IMR-90 (cell line): ENCODE results near the gene PHF21A. TPM values are rescaled to one million over a fixed set of nuclear protein-coding genes. Genes with fewer than 3 reads are reported as not detected.

Experiments used
- ATAC-seq: fragments of 200-7000 bp; cut with Tn5 transposase; 2 replicates; pipeline ENCODE4 v1.9.1; 2020; ENCODE audit warnings: low read depth, mild to moderate bottlenecking, moderate library complexity
- BruUV-seq: library from RNA; stranded (reverse); fragments of 400-500 nt; replicated peaks from 2 replicates; lab custom pipeline; 2021; lab: Mats Ljungman, UMichigan
- CTCF ChIA-PET: fragments of 300-600 bp; formaldehyde crosslinking; extraction: SDS; loops from one replicate; lab custom pipeline; 2021; ENCODE audit warnings: antibody characterized with exemption; lab: Yijun Ruan, JAX
- POLR2A ChIA-PET: fragments of 300-600 bp; sonication (Branson Sonifier 250); formaldehyde crosslinking; loops from one replicate; lab custom pipeline; 2022; ENCODE audit warnings: antibody characterized with exemption; ENCODE audit not compliant: unreplicated experiment; lab: Charles Lee
- DNase-seq: peaks from one replicate; pipeline ENCODE4 v3.0.0; 2013
- H2AFZ ChIP-seq: replicated peaks from 2 replicates; pipeline ENCODE3; 2013; ENCODE audit warnings: low read length, mild to moderate bottlenecking; ENCODE audit not compliant: poor library complexity
- H2AK5ac ChIP-seq: 2 replicates; pipeline ENCODE4 v1.6.1; 2013; ENCODE audit warnings: low read depth, low read length, inconsistent platforms
- H2AK9ac ChIP-seq: replicated peaks from 2 replicates; pipeline ENCODE3; 2013; ENCODE audit warnings: mild to moderate bottlenecking, low read depth, low read length, moderate library complexity; ENCODE audit not compliant: poor library complexity
- H2BK120ac ChIP-seq: 2 replicates; pipeline ENCODE4 v1.6.1; 2013; ENCODE audit warnings: low read depth, low read length, inconsistent platforms
- H2BK15ac ChIP-seq: 3 replicates; pipeline ENCODE4 v1.6.1; 2013; ENCODE audit warnings: low read depth, low read length, inconsistent platforms
- H2BK20ac ChIP-seq: 2 replicates; pipeline ENCODE4 v1.6.1; 2013; ENCODE audit warnings: low read depth, mild to moderate bottlenecking, inconsistent platforms, low read length, moderate library complexity
- H2BK5ac ChIP-seq: 2 replicates; pipeline ENCODE4 v1.6.1; 2013; ENCODE audit warnings: mild to moderate bottlenecking, low read depth, low read length, inconsistent platforms; ENCODE audit not compliant: poor library complexity, severe bottlenecking
- H3K14ac ChIP-seq: replicated peaks from 2 replicates; pipeline ENCODE4 v1.6.1; 2013; ENCODE audit warnings: low read depth, low read length, inconsistent platforms
- H3K18ac ChIP-seq: 2 replicates; pipeline ENCODE4 v1.6.1; 2013; ENCODE audit warnings: low read depth, low read length, control low read depth
- H3K23ac ChIP-seq: 2 replicates; pipeline ENCODE4 v1.6.1; 2013; ENCODE audit warnings: low read depth, low read length, inconsistent platforms
- H3K27ac ChIP-seq: 2 replicates; pipeline ENCODE4 v1.5.1; 2013; ENCODE audit warnings: mild to moderate bottlenecking, control low read depth, low read length; ENCODE audit not compliant: insufficient read depth
- H3K27me3 ChIP-seq: 2 replicates; pipeline ENCODE4 v1.6.1; 2013; ENCODE audit warnings: low read length; ENCODE audit not compliant: control insufficient read depth, insufficient read depth
- H3K36me3 ChIP-seq: 2 replicates; pipeline ENCODE4 v1.6.1; 2013; ENCODE audit warnings: low read length, mixed read lengths; ENCODE audit not compliant: control insufficient read depth, insufficient read depth
- H3K4ac ChIP-seq: 2 replicates; pipeline ENCODE4 v1.6.1; 2013; ENCODE audit warnings: low read depth, low read length, inconsistent platforms
- H3K4me1 ChIP-seq: 2 replicates; pipeline ENCODE4 v1.6.1; 2013; ENCODE audit warnings: low read length, mixed read lengths; ENCODE audit not compliant: control insufficient read depth, insufficient read depth
- H3K4me2 ChIP-seq: 2 replicates; pipeline ENCODE4 v1.6.1; 2013; ENCODE audit warnings: low read depth, mild to moderate bottlenecking, control low read depth, low read length, moderate library complexity
- H3K4me3 ChIP-seq: 2 replicates; pipeline ENCODE4 v1.5.1; 2013; ENCODE audit warnings: low read depth, mild to moderate bottlenecking, control low read depth, low read length, moderate library complexity; ENCODE audit not compliant: insufficient read depth
- H3K56ac ChIP-seq: 2 replicates; pipeline ENCODE4 v1.6.1; 2013; ENCODE audit warnings: low read length, inconsistent platforms; ENCODE audit not compliant: insufficient read depth; ENCODE audit errors: extremely low read depth
- H3K79me1 ChIP-seq, 2 experiments: 2 replicates each; pipeline ENCODE4 v1.6.1; 2013; ENCODE audit warnings: low read length in 2 of 2, inconsistent platforms in 1 of 2, low read depth in 1 of 2
- H3K9ac ChIP-seq: 2 replicates; pipeline ENCODE4 v1.6.1; 2013; ENCODE audit warnings: low read depth, low read length, control low read depth
- H3K9me1 ChIP-seq: 2 replicates; pipeline ENCODE4 v1.6.1; 2013; ENCODE audit warnings: low read length, inconsistent platforms; ENCODE audit not compliant: insufficient read depth
- H3K9me3 ChIP-seq: 2 replicates; pipeline ENCODE4 v1.6.1; 2013; ENCODE audit warnings: low read length; ENCODE audit not compliant: control insufficient read depth, insufficient read depth
- H4K20me1 ChIP-seq: 2 replicates; pipeline ENCODE4 v1.6.1; 2013; ENCODE audit warnings: low read length, inconsistent platforms; ENCODE audit not compliant: insufficient read depth
- H4K5ac ChIP-seq: 2 replicates; pipeline ENCODE4 v1.6.1; 2013; ENCODE audit warnings: mild to moderate bottlenecking, low read depth, low read length, control low read depth
- H4K8ac ChIP-seq, 2 experiments: 2 replicates each; pipeline ENCODE4 v1.6.1; 2013; ENCODE audit warnings: low read depth in 2 of 2, low read length in 2 of 2, control low read depth in 1 of 2, inconsistent platforms in 1 of 2
- H4K91ac ChIP-seq: 2 replicates; pipeline ENCODE4 v1.6.1; 2013; ENCODE audit warnings: low read depth, low read length, inconsistent platforms; ENCODE audit not compliant: insufficient read depth
- BHLHE40 ChIP-seq: fragments of 150-350 bp; IDR thresholded peaks from 2 replicates; pipeline ENCODE4 v1.6.1; 2016; ENCODE audit warnings: mild to moderate bottlenecking, low read depth, low read length
- CEBPB ChIP-seq: IDR thresholded peaks from 2 replicates; pipeline ENCODE4 v1.6.1; 2012; ENCODE audit warnings: low read depth, low read length, improper control_type of control experiment
- CHD1 ChIP-seq: IDR thresholded peaks from 2 replicates; pipeline ENCODE4 v1.6.1; 2012; ENCODE audit warnings: low read depth, low read length, improper control_type of control experiment
- FOS ChIP-seq: fragments of 150-350 bp; IDR thresholded peaks from 2 replicates; pipeline ENCODE4 v1.6.1; 2016; ENCODE audit warnings: low read depth, low read length
- MAFK ChIP-seq: IDR thresholded peaks from 2 replicates; pipeline ENCODE4 v1.6.1; 2012; ENCODE audit warnings: low read depth, low read length, improper control_type of control experiment
- MAZ ChIP-seq: IDR thresholded peaks from 2 replicates; pipeline ENCODE4 v1.6.1; 2012; ENCODE audit warnings: low read depth, mild to moderate bottlenecking, low read length, improper control_type of control experiment, moderate library complexity, borderline replicate concordance
- MXI1 ChIP-seq: IDR thresholded peaks from 2 replicates; pipeline ENCODE4 v1.6.1; 2012; ENCODE audit warnings: low read depth, mild to moderate bottlenecking, low read length, moderate library complexity, borderline replicate concordance
- NFE2L2 ChIP-seq: fragments of 150-350 bp; IDR thresholded peaks from 2 replicates; pipeline ENCODE4 v1.6.1; 2016; ENCODE audit warnings: low read depth, mild to moderate bottlenecking, low read length
- POLR2A ChIP-seq: IDR thresholded peaks from 2 replicates; pipeline ENCODE4 v1.6.1; 2012; ENCODE audit warnings: mild to moderate bottlenecking, low read depth, low read length
- RAD21 ChIP-seq: IDR thresholded peaks from 2 replicates; pipeline ENCODE4 v1.6.1; 2012; ENCODE audit warnings: low read length, improper control_type of control experiment
- RCOR1 ChIP-seq: IDR thresholded peaks from 2 replicates; pipeline ENCODE4 v1.6.1; 2012; ENCODE audit warnings: mild to moderate bottlenecking, low read length, improper control_type of control experiment; ENCODE audit not compliant: insufficient replicate concordance
- RFX5 ChIP-seq: IDR thresholded peaks from 2 replicates; pipeline ENCODE4 v1.8.0; 2012; ENCODE audit warnings: low read depth, mild to moderate bottlenecking, low read length, moderate library complexity
- SMC3 ChIP-seq: fragments of 150-350 bp; IDR thresholded peaks from 2 replicates; pipeline ENCODE4 v1.6.1; 2016; ENCODE audit warnings: low read depth, mild to moderate bottlenecking, antibody characterized with exemption, low read length, moderate library complexity
- USF2 ChIP-seq: fragments of 150-350 bp; IDR thresholded peaks from 2 replicates; pipeline ENCODE4 v1.6.1; 2017; ENCODE audit warnings: mild to moderate bottlenecking, antibody characterized with exemption, low read length, low read depth
- WGBS, 2 experiments: methylation state at CpG; one replicate each; pipeline versions ENCODE4 v1.1.5 to v1.1.7; 2013; ENCODE audit warnings: missing lambda C conversion rate in 2 of 2; ENCODE audit not compliant: insufficient read length in 1 of 2; ENCODE audit errors: extremely low coverage in 2 of 2; 5-methylcytosine and 5-hydroxymethylcytosine counted together
- dilution Hi-C: fragments of 300-500 bp; cut with HindIII; formaldehyde crosslinking; loops from one replicate; pipeline ENCODE4 v1.14.3; 2018; ENCODE audit warnings: low sequenced_read_pairs; ENCODE audit not compliant: unreplicated experiment
- in situ Hi-C: fragments of 300-500 bp; cut with MboI; formaldehyde crosslinking; loops from 3 replicates; pipeline ENCODE4 v1.14.3; 2019; ENCODE audit warnings: low sequenced_read_pairs, inconsistent platforms, mixed read lengths
- intact Hi-C: fragments of 100-400 bp; cut with micrococcal nuclease; formaldehyde crosslinking; loops from 2 replicates; pipeline ENCODE4 v1.10.0; 2022
- polyA plus RNA-seq, 3 experiments: library from polyadenylated mRNA; depleted of rRNA; stranded (reverse); fragments of >200 nt; gene quantifications; 2 replicates each; pipeline ENCODE4 v1.2.3, GENCODE V29; 2012; ENCODE audit warnings: low replicate concordance in 1 of 3
- total RNA-seq: library from RNA; depleted of rRNA; stranded (reverse); fragments of >200 nt; gene quantifications from 2 replicates; pipeline ENCODE4 v1.2.3, GENCODE V29; 2012
- TF ChIP-seq, protein P1 (sequence below): conservative IDR thresholded peaks from 2 replicates; pipeline ENCODE4 v1.5.1; 2012; ENCODE audit warnings: mild to moderate bottlenecking, low read depth, low read length, improper control_type of control experiment
- TF ChIP-seq, protein P2 (sequence below): fragments of 150-350 bp; IDR thresholded peaks from 2 replicates; pipeline ENCODE4 v1.6.1; 2016; ENCODE audit warnings: low read depth, mild to moderate bottlenecking, low read length, moderate library complexity, borderline replicate concordance

The PHF21A gene
- total and polyA plus RNA-seq, 2 of the 4 experiments (the other 2 are of a cell fraction): 9.0 to 20.6 TPM

DNA sequence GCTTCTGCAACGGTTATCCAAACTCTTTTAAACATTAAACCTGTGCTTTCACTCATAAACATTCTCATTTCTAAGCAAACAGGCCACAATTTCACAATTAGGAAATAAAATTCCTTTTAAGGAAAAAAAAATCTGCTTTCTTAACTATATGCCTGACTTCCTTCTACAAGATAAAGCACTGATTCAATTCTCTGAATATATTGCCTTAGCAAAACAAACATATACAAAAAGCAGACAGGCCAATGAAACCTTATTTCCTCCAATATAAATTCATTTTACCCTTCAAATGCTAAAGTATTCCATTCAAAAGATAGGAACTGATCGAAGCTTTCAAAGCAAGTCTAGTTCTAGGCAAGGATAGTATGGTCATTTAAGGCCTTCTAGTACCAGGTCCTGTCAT, 76.7 kb downstream of the PHF21A start:
- POLR2A ChIA-PET: no interaction called here

More for the DNA sequence above, 76.7 kb downstream of the PHF21A start:
- Histone ChIP-seq H2AK9ac (no peak overlapping the region), H3K4me1 (peaks cover 11% of the 10 kb centered on the region), H3K27me3 (no peaks in the 10 kb centered on the region), H2BK120ac (no peak overlapping the region), H3K9me1 (peaks cover 3% of the 10 kb centered on the region; the same call in 1 of the 2 replicates), H3K4me3 (no peak overlapping the region), H2BK20ac (no peak overlapping the region), H3K79me1 (peaks cover 18 to 36% of the 10 kb centered on the region in 2 experiments), H3K14ac (no peak overlapping the region), H3K9me3 (no peaks in the 10 kb centered on the region), H3K56ac (no peak overlapping the region), H4K91ac (no peak overlapping the region), H2BK15ac (no peak overlapping the region), H2AK5ac (no peak overlapping the region), H3K36me3 (no peaks in the 10 kb centered on the region; the same call in 1 of the 2 replicates), H3K4ac (no peak overlapping the region), H2AFZ (no peak overlapping the region), H4K5ac (no peak overlapping the region), H3K9ac (no peak overlapping the region), H2BK5ac (no peak overlapping the region), H3K18ac (no peak overlapping the region; the same call in 1 of the 2 replicates), H3K23ac (no peak overlapping the region), H4K20me1 (peaks cover 16% of the 10 kb centered on the region; the same call in 1 of the 2 replicates), H3K4me2 (no peak overlapping the region), H3K27ac (no peak overlapping the region), H4K8ac (no peak overlapping the region)
- no CpG with 5 or more reads among the region's 2 CpGs for WGBS, 2 experiments
- dilution Hi-C loops (no loop called here), in situ Hi-C loops (no loop called here), intact Hi-C loops (no loop called here)
- DNase-seq (no peak), ATAC-seq (no peak)
- TF ChIP-seq RCOR1 (no peak), POLR2A (no peak), MXI1 (no peak), MAZ (no peak), RFX5 (no peak), FOS (no peak), MAFK (no peak), CEBPB (no peak), NFE2L2 (no peak), RAD21 (no peak), CHD1 (no peak), BHLHE40 (no peak), USF2 (no peak), SMC3 (no peak)
- TF ChIP-seq, protein P1, sequence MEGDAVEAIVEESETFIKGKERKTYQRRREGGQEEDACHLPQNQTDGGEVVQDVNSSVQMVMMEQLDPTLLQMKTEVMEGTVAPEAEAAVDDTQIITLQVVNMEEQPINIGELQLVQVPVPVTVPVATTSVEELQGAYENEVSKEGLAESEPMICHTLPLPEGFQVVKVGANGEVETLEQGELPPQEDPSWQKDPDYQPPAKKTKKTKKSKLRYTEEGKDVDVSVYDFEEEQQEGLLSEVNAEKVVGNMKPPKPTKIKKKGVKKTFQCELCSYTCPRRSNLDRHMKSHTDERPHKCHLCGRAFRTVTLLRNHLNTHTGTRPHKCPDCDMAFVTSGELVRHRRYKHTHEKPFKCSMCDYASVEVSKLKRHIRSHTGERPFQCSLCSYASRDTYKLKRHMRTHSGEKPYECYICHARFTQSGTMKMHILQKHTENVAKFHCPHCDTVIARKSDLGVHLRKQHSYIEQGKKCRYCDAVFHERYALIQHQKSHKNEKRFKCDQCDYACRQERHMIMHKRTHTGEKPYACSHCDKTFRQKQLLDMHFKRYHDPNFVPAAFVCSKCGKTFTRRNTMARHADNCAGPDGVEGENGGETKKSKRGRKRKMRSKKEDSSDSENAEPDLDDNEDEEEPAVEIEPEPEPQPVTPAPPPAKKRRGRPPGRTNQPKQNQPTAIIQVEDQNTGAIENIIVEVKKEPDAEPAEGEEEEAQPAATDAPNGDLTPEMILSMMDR: no peak
- TF ChIP-seq, protein P2, sequence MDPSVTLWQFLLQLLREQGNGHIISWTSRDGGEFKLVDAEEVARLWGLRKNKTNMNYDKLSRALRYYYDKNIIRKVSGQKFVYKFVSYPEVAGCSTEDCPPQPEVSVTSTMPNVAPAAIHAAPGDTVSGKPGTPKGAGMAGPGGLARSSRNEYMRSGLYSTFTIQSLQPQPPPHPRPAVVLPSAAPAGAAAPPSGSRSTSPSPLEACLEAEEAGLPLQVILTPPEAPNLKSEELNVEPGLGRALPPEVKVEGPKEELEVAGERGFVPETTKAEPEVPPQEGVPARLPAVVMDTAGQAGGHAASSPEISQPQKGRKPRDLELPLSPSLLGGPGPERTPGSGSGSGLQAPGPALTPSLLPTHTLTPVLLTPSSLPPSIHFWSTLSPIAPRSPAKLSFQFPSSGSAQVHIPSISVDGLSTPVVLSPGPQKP: no peak
- no TSS peak for BruUV-seq
- CTCF ChIA-PET: no interaction called here
